A549 (cell line): ENCODE data around the gene RYR1. TPM values are rescaled to one million over a fixed set of nuclear protein-coding genes. Genes with fewer than 3 reads are reported as not detected.
"Not testable (repeated sequence)": the region's sequence is repeated elsewhere in the genome, so short reads cannot be mapped to it uniquely, and the experiment has no call there.

Experiments
- ATAC-seq, 2 experiments: fragments of 200-7000 bp in 1 of 2; fragments of >200 bp in 1 of 2; cut with Nextera tagmentation in 1 of 2; cut with Tn5 transposase in 1 of 2; 3 replicates each; pipeline versions ENCODE4 v1.8.0 to v1.9.1; 2018 to 2020; ENCODE audit warnings: mild to moderate bottlenecking in 1 of 2, moderate library complexity in 1 of 2
- CTCF ChIA-PET: fragments of 300-600 bp; sonication (Branson Sonifier 250); formaldehyde crosslinking; extraction: SDS; loops from one replicate; lab custom pipeline; 2021; ENCODE audit warnings: antibody characterized with exemption, inconsistent platforms; lab: Yijun Ruan, JAX
- POLR2A ChIA-PET: fragments of 350-600 bp; formaldehyde crosslinking; extraction: SDS; loops from one replicate; lab custom pipeline; 2021; ENCODE audit warnings: antibody characterized with exemption, inconsistent platforms; lab: Yijun Ruan, JAX
- DNase-seq, 2 experiments: peaks; one replicate each; pipeline versions ENCODE4 v3.0.0 to v3.0.0-alpha.2; 2011 to 2016; ENCODE audit warnings: low read depth in 1 of 2, low spot score in 1 of 2
- FAIRE-seq: peaks from 2 replicates; lab custom pipeline; 2011; peaks lifted over from hg19 to GRCh38; lab: Jason Lieb, UNC
- H3K27ac ChIP-seq, 2 experiments: fragments of >200 bp; sonication (Bioruptor Twin); formaldehyde crosslinking; 3 replicates each; pipeline ENCODE4 v1.5.1; 2016 to 2017
- H3K4me1 ChIP-seq: fragments of >200 bp; sonication (Bioruptor Twin); formaldehyde crosslinking; 3 replicates; pipeline ENCODE4 v1.6.1; 2016
- H3K4me2 ChIP-seq: fragments of >200 bp; sonication (Bioruptor Twin); formaldehyde crosslinking; 3 replicates; pipeline ENCODE4 v1.6.1; 2016
- H3K4me3 ChIP-seq: fragments of >200 bp; sonication (Bioruptor Twin); formaldehyde crosslinking; 3 replicates; pipeline ENCODE4 v1.5.1; 2016
- H3K9me3 ChIP-seq: fragments of >200 bp; sonication (Bioruptor Twin); formaldehyde crosslinking; 3 replicates; pipeline ENCODE4 v1.6.1; 2016
- CEBPB ChIP-seq, 2 experiments: fragments of >200 bp in 1 of 2; sonication (Bioruptor Twin) in 1 of 2; formaldehyde crosslinking in 1 of 2; IDR thresholded peaks; 2 replicates each; pipeline ENCODE4 v1.6.1; 2012 to 2016
- CTCF ChIP-seq: fragments of >200 bp; sonication (Bioruptor Twin); formaldehyde crosslinking; IDR thresholded peaks from 3 replicates; pipeline ENCODE4 v1.5.1; 2016
- EHMT2 ChIP-seq: fragments of 200-600 bp; sonication (generic); IDR thresholded peaks from 2 replicates; pipeline ENCODE4 v1.6.1; 2016; ENCODE audit warnings: antibody characterized with exemption, low read depth, mild to moderate bottlenecking, moderate library complexity
- HMGXB4 ChIP-seq: fragments of 250-450 bp; sonication (Bioruptor Pico); IDR thresholded peaks from 2 replicates; pipeline ENCODE4 v1.5.0; 2021; ENCODE audit warnings: mild to moderate bottlenecking, moderate library complexity, borderline replicate concordance
- HOXB5 ChIP-seq: fragments of 250-450 bp; sonication (Bioruptor Pico); IDR thresholded peaks from 2 replicates; pipeline ENCODE4 v1.5.0; 2020; ENCODE audit warnings: mild to moderate bottlenecking, moderate library complexity
- RAD21 ChIP-seq, 2 experiments: fragments of >200 bp in 1 of 2; sonication (Bioruptor Twin) in 1 of 2; formaldehyde crosslinking in 1 of 2; IDR thresholded peaks in 1 of 2; conservative IDR thresholded peaks in 1 of 2; 2 replicates in 1 of 2; 3 replicates in 1 of 2; pipeline ENCODE4 v1.6.1; 2012 to 2018; ENCODE audit warnings: inconsistent platforms in 1 of 2
- SREBF2 ChIP-seq: fragments of 450-650 bp; IDR thresholded peaks from 2 replicates; pipeline ENCODE4 v1.6.1; 2014; ENCODE audit warnings: mild to moderate bottlenecking, moderate library complexity
- TP53 ChIP-seq: fragments of 250-450 bp; sonication (Bioruptor Pico); IDR thresholded peaks from 2 replicates; pipeline ENCODE4 v1.5.0; 2021; ENCODE audit warnings: mild to moderate bottlenecking, moderate library complexity
- ZNF302 ChIP-seq: fragments of 250-450 bp; sonication (Bioruptor Pico); IDR thresholded peaks from 2 replicates; pipeline ENCODE4 v1.9.0; 2021; ENCODE audit warnings: inconsistent platforms, mild to moderate bottlenecking, moderate library complexity
- WGBS: methylation state at CpG from one replicate; pipeline ENCODE4 v1.1.6; 2017; ENCODE audit errors: missing lambda C conversion rate; 5-methylcytosine and 5-hydroxymethylcytosine counted together
- polyA plus RNA-seq, 4 experiments: library from polyadenylated mRNA; depleted of rRNA in 3 of 4; stranded (reverse); fragments of >200 nt; fragmentation: RNase III in 1 of 4; extraction: RNeasy Plus Mini Kit Qiagen cat#74134 plus additional on column Dnase treatment in 1 of 4; gene quantifications; 2 replicates in 3 of 4; 3 replicates in 1 of 4; pipeline ENCODE4 v1.2.3, GENCODE V29; 2011 to 2017

RYR1 gene
- polyA plus RNA-seq, 2 of the 4 experiments (the other 2 are of a cell fraction): 1.4 to 3.1 TPM

- 0 out of 3 replicates have a peak, but pooled peaks cover 3% of the 10 kb centered on the region for H3K4me1 ChIP-seq
- ATAC-seq (no peak), DNase-seq (peak in 1 of 2 experiments; percentile 59), FAIRE-seq (peak; percentile 56)
- H3K4me3 ChIP-seq: no peak overlapping the region
- ChIA-PET POLR2A (interaction anchor here (1.3 kb wide), 1 partner anchor 49 kb away, joined by 4 read pairs; the partner anchor contains the start of gene EIF3K), CTCF (interaction anchor here (0.8 to 2.6 kb wide), 12 partner anchors 12 to 392 kb away, joined by 3 to 18 read pairs (median 4); partner anchors contain the start of gene FAM98C)
- TF ChIP-seq HMGXB4 (CRISPR knock-in tag): no peak
- TF ChIP-seq SREBF2: 0 out of 2 replicates have a peak, but pooled peaks have one; percentile 8
- no peak overlapping the region for H3K4me2 ChIP-seq
- H3K27ac ChIP-seq: no peak overlapping the region
- WGBS: 53% methylated on average over 6 of the region's 6 CpGs
- no peaks in the 10 kb centered on the region for H3K9me3 ChIP-seq
These were observed 136.0 kb downstream of the RYR1 start for GRCh38 chr19:38569368-38569983.

GRCh38 chr19:38571682-38572081 lies 138.2 kb downstream of the RYR1 start:
- no peak overlapping the region for H3K27ac ChIP-seq
- TF ChIP-seq RAD21 (conservative IDR thresholded peaks at IDR 0.05 in 1 of 2, IDR thresholded peaks at IDR 0.05 in 1 of 2): no peak
- no peak for TF ChIP-seq CEBPB (IDR thresholded peaks at IDR 0.05)
- TF ChIP-seq EHMT2: no peak
- no peak for TF ChIP-seq ZNF302 (CRISPR knock-in tag)
- no peaks in the 10 kb centered on the region for H3K9me3 ChIP-seq
- DNase-seq (no peak), ATAC-seq (peak; percentile 19 to 46; a peak in 3 of 6 replicates), FAIRE-seq (peak; percentile 67)
- CTCF ChIA-PET: interaction anchor here (0.6 to 2.1 kb wide), 6 partner anchors 11 to 404 kb away, joined by 3 to 6 read pairs (median 4); partner anchors contain the start of genes FAM98C and FBXO17
- H3K4me3 ChIP-seq: no peak overlapping the region
- H3K4me2 ChIP-seq: no peak overlapping the region
- POLR2A ChIA-PET: interaction anchor here (0.7 kb wide), 1 partner anchor 223 kb away, joined by 3 read pairs; no protein-coding TSS in a partner anchor
- H3K4me1 ChIP-seq: no peaks in the 10 kb centered on the region
- WGBS: 73% methylated on average over 2 of the region's 2 CpGs

- POLR2A ChIA-PET: no interaction called here
- CTCF ChIA-PET: interaction anchor here (0.9 to 1.9 kb wide), 5 partner anchors 13 to 57 kb away, joined by 3 to 7 read pairs (median 5); no protein-coding TSS in a partner anchor
These were observed 144.3 kb downstream of the RYR1 start for GRCh38 chr19:38577826-38578225.

GRCh38 chr19:38579304-38579703 lies 145.8 kb downstream of the RYR1 start:
- not testable (repeated sequence) for FAIRE-seq, H3K9me3 ChIP-seq, H3K4me3 ChIP-seq, H3K4me1 ChIP-seq, H3K27ac ChIP-seq, DNase-seq, H3K4me2 ChIP-seq, ATAC-seq
- 90% methylated on average over 6 of the region's 6 CpGs for WGBS
- TF ChIP-seq CEBPB (IDR thresholded peaks at IDR 0.05): peak; percentile 46 to 75; a peak in 3 of 4 replicates
- CTCF ChIA-PET: interaction anchor here (0.6 to 1.9 kb wide), 10 partner anchors 8 to 896 kb away, joined by 3 to 7 read pairs (median 4); partner anchors contain the start of genes EIF3K, MRPS12 and SARS2
- POLR2A ChIA-PET: interaction anchor here (0.7 kb wide), 2 partner anchors 50 to 68 kb away, joined by 3 read pairs; partner anchors contain the start of gene ACTN4

More at GRCh38 chr19:38577826-38578225, 144.3 kb downstream of the RYR1 start:
- FAIRE-seq (no peak), DNase-seq (no peak), ATAC-seq (no peak)
- no peak for TF ChIP-seq TP53 (CRISPR knock-in tag)
- TF ChIP-seq CTCF: no peak
- TF ChIP-seq HOXB5 (CRISPR knock-in tag): no peak
- TF ChIP-seq SREBF2: no peak
- no peaks in the 10 kb centered on the region for H3K9me3 ChIP-seq
- H3K4me1 ChIP-seq: no peaks in the 10 kb centered on the region
- no peak overlapping the region for H3K4me2 ChIP-seq
- H3K4me3 ChIP-seq: no peak overlapping the region
- H3K27ac ChIP-seq: no peak overlapping the region
- 80% methylated on average over 11 of the region's 11 CpGs for WGBS
